GM21447 (cell line): ENCODE results near the gene C11orf16.
"Not testable (repeated sequence)": the region's sequence is repeated elsewhere in the genome, so short reads cannot be mapped to it uniquely, and the experiment has no call there.

Source experiments
- ATAC-seq: cut with Tn5 transposase; IDR thresholded peaks from one replicate; pipeline ENCODE4 v1.9.1; 2021; ENCODE audit not compliant: unreplicated experiment

Gene C11orf16

DNA sequence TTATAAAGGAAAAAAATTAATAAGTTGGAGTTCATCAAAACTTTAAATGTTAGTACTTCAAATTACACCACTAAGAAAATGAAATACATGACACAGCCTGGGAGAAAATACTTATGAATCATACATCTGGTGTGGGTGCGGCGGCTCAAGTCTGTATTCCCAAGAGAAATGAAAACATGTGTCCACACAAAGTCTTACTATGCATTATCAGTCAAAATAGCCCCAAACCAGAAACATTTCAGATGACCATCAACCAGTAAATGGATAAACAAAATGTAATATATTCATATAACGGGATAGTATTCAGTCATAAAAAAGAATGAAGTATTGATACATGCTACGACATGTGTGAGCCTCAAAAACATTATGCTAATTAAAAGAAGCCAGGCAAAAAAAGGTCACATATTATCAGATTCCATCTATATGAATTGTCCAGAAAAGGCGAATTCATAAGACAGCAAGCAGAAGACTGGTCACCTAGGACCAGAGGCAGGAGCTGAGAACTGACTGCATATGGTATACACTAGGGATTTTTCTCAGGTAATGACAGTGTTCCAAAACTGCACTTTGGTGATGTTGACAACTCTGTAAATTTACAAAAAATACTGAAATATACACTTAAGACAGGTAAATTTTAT lies 27.1 kb downstream of the C11orf16 start:
- no peak for ATAC-seq

DNA sequence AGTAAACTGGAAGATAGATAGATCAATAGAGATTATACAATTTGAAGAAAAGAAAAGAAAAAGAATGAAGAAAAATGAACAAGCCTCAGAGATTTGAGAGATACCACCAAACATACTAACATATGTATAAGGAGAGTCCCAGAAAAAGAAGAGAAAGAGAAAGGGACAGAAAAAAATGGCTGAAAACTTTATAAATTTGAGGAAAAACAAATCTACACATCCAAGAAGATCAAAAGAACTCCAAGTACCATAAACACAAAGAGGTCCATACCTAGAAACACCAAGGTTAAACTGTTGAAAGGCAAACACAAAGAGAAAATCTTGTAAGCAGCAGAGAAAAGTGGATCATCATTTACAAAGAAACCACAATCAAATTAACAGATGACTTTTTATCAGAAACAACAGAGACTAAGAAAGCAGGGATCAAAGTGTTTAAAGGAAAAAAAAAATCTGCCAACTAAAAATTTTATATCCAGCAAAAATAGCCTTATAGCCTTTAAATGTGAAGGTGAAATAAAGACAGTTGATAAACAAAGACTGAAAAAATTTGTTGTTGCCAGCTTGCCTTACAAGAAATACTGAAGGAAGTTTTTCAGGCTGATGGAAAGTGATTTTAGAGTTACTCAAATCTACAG lies 33.5 kb downstream of the C11orf16 start:
- no peak for ATAC-seq

DNA sequence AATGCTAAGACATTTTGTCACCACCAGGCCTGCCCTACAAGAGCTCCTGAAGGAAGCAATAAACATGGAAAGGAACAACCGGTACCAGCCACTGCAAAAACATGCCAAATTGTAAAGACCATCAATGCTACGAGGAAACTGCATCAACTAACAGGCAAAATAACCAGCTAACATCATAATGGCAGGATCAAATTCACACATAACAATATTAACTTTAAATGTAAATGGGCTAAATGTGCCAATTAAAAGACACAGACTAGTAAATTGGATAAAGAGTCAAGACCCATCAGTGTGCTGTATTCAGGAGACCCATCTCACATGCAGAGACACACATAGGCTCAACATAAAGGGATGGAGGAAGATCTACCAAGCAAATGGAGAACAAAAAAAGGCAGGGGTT lies 41.6 kb downstream of the C11orf16 start:
- not testable (repeated sequence) for ATAC-seq

DNA sequence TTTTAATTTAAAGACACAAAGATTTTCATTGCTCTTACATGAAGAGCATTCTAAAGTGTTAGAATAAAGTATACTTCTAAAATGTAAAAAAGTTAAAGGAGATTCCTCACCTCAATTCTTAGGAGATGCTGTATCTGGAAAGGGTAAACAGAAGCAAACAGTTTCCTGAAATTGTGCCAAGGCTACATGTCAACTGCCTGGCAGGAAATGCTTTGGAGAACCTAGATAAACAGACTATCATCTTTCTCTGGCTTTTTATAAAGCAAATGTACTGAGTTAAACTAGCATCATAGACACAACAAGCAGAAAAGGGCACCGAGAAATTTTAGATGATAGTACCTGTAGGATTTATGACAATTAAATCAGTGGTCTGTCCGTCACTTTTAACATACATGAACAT lies 46.4 kb downstream of the C11orf16 start:
- ATAC-seq = no peak

DNA sequence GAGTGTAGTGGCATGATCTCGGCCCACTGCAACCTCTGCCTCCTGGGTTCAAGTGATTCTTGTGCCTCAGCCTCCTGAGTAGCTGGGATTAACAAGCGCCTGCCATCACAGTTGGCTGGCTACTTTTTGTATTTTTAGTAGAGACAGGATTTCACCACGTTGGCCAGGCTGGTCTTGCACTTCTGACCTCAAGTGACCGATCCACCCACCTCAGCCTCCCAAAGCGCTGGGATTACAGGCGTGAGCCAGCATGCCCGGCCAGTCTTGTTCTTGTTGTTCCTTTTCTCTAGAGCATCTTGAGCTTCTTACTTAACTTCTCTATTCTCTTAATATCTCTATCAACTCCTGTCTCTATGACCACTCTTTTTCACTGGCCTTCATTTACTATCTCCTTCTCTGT lies 51.2 kb downstream of the C11orf16 start:
- ATAC-seq = not testable (repeated sequence)

DNA sequence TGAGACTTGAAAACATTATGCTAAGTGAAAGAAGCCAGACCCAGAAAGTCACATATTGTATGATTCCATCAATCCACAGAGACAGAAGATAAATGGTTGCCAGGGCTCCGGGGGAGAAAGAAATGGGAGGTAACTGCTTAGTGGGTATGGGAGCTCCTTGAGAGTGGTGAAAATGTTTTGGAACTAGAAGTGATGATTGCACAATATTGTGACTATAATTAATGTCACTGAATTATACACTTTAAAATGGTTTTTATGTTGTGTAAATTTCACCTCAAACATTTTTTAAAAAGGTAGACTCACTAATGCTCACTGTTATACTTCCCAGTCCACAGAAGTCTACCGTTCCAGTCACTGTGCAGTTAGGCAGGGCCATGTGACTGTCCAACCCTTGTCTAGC lies 54.0 kb downstream of the C11orf16 start:
- ATAC-seq = no peak

DNA sequence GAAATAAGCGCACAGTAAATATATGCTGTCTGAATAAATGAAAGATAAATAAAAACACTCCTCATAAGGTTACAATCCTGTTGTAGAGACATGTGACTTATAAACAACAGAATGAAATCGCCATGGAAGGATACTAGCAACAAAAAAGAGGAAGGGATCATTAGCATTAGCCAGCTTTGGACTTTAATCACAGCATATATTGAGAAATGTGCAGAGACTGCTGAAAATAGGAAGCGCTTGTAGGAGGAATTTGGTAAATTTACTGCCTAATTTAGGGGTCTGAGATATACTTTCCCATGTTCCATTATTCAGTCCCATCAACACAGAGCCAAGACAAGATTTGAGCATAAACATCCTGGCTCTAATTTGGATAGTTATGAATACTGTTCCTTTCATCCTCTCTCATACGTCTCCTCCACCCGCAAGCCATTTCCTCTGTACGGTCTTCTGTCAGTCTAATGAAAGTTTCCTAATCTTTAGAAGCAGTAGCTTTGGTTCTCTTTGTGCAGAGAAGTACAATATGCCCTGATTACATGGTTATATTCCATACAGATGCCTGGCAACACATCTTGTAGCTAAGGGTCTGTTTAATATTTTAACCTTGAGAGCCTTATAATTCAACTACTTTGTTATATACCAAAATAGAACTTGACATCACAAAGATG lies 58.9 kb downstream of the C11orf16 start:
- ATAC-seq = no peak

DNA sequence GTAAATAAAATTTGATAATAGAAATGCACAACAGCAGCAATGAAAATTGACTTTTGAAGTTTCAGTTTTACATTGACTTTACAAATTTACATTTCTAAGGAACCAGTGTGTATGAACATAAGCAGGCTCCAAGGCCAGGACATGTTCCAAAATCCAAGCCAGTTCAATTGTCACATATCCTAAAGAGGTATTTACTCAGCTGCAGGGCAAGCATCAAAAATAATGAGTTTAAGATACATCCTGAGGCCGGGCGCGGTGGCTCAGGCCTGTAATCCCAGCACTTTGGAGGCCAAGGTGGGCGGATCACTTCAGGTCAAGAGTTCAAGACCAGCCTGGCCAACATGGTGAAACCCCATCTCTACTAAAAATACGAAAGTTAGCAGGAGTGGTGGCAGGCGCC lies 60.8 kb downstream of the C11orf16 start:
- ATAC-seq = no peak

DNA sequence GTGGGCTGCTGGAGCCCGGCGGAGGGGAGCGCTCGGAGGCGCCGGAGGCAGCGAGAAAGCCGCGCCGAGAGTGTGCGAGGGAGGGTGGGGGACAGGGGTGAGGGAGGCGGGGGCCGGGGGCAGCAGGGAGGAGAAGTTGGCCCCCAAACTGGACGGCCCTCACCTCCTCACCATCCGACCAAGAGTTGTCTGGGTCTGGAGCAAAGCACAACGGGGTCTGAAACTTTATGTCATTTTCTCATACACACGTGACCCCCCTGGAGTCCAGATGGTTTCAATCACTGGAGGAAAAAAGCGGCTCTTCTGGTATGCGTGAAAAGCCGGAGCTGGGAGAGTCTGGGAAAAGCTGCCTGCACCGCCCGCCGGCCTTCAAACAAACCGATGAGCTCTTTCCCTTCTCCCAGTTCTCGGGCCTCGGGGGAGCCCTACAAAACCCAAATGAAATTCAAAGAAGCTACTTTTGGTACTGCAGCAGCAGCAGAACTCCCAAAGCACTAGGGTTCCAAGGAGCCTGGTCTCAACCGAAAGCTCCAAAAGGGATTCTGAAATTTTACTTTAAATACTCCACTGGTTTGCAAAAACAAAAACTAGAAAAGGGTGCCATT lies 61.5 kb downstream of the C11orf16 start:
- no peak for ATAC-seq

DNA sequence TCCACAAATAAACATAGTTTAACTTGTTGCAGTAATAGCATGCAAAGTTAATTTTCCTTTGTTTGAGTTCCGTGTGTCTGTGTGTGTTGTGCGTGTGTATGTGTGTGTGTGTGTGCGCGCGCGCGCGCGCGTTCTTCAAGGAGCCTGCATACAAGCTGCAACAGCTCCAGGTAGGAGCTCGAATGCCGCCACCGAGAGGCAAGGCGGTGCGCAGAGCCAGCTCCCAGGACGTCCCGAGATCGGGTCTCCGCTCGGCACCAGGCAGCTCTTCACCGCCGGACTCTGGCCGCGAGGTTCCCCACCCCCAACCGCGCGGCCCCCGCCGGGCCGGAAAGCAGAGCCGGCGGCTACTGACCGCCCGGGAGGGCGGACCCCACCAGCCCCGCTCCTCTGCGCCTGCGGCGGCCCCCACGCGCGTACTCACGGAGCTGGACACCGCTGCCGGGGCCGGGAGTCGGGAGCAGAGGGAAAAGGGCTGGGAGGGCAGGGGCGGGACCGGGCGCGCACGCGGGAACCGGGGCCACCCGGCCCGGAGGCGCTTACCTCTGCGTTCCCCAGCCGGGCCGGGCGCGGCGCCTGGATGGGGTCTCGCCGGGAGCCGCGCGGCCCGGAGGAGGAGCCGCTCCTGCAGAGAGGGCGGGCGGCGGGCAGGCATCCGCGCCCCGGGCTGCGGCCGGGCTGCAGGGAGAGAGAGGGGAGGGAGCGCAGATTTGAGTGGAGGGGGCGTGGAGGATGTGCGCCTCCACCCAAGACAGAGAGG lies 62.2 kb downstream of the C11orf16 start:
- no peak for ATAC-seq
